Measurements from ENCODE around the gene ALOXE3.

The ALOXE3 gene

DNA sequence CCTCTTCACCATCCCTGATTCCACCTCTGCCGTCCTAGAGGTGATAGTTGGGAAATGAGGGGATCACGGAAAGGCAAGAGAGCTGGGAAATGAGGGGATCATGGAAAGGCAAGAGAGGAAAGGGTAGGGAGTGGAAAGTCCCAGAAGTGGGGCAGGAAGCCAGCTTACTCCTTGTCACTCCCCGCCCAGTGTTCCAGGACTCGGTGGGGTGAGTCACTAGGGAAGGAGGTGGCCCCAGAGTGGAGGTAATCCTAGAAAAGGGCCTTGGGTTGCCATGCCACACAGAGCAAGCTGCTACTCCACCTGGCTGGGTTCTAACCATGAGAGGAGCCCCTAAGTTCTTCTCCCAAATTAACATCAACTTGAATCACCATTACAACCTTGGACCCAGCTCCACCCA is 14.8 kb downstream of the ALOXE3 start:
- H3K4me3 ChIP-seq (ENCODE audit: low read depth, low read length), result no peak overlapping the region
- in situ Hi-C loops (cut with HindIII; ENCODE audit: low sequenced_read_pairs), result no loop called here
- DNase-seq (ENCODE audit: low read depth, low spot score), result no peak
- TF ChIP-seq, protein P1, sequence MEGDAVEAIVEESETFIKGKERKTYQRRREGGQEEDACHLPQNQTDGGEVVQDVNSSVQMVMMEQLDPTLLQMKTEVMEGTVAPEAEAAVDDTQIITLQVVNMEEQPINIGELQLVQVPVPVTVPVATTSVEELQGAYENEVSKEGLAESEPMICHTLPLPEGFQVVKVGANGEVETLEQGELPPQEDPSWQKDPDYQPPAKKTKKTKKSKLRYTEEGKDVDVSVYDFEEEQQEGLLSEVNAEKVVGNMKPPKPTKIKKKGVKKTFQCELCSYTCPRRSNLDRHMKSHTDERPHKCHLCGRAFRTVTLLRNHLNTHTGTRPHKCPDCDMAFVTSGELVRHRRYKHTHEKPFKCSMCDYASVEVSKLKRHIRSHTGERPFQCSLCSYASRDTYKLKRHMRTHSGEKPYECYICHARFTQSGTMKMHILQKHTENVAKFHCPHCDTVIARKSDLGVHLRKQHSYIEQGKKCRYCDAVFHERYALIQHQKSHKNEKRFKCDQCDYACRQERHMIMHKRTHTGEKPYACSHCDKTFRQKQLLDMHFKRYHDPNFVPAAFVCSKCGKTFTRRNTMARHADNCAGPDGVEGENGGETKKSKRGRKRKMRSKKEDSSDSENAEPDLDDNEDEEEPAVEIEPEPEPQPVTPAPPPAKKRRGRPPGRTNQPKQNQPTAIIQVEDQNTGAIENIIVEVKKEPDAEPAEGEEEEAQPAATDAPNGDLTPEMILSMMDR (IDR thresholded peaks at IDR 0.05; ENCODE audit: low read depth, low read length), result no peak

DNA sequence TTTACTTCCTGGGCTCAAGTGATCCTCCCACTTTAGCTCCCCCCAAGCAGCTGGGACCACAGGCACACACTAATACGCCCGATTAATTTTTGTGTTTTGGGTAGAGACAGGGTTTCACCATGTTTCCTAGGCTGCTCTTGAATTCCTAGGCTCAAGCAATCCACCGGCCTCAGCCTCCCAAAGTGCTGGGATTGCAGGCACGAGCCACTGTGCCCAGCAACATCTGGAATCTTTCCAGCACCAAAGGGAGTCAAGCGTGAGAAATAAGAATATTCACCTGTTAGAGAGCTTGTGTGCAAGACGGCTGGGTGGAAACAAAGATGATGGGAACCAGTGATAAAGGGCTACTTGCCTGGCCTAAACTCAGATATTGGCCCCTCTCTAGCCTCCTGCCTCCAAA is 16.6 kb downstream of the ALOXE3 start:
- in situ Hi-C loops (cut with HindIII; ENCODE audit: low sequenced_read_pairs), result no loop called here
- TF ChIP-seq, protein P1 (IDR thresholded peaks at IDR 0.05; ENCODE audit: low read depth, low read length), result no peak
- no peak overlapping the region for H3K4me3 ChIP-seq (ENCODE audit: low read depth, low read length)
- DNase-seq (ENCODE audit: low read depth, low spot score), result no peak

DNA sequence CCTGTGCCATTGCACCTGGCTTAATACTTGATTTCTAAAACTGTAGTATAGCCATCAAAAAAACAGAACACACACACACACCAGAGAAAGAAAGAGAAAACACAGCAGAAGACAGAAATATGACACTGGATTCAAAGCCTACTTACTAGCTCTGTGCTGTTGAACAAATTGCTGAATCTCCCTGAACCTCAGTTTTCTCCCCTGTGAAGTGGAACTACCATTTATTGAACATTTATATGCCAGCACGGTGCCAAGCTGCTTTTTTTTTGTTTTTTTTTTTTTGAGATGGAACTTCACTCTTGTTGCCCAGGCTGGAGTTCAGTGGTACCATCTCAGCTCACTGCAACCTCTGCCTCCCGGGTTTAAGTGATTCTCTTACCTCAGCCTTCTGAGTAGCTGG is 17.6 kb downstream of the ALOXE3 start:
- TF ChIP-seq, protein P1 (IDR thresholded peaks at IDR 0.05; ENCODE audit: low read depth, low read length), result no peak

DNA sequence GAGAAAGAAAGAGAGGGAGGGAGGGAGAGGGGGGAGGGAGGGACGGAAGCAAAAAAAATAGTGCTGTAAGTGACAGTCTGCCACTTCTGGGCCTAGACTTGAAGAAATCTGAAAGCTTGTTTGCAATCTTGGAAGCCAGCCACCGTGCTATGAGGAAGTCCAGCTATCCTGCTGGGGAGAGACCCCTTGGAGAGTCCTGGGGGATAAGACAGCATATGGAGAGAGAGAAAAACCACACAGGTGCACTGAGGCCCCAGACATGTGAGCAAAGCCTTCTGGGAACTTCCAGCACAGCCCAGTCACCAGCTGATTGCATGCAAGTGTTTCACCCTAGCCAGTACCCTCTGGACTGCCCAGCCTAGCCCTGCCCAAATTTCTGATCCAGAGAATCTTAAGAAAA is 18.2 kb downstream of the ALOXE3 start:
- H3K4me3 ChIP-seq (ENCODE audit: low read depth, low read length), result no peak overlapping the region
- in situ Hi-C loops (cut with HindIII; ENCODE audit: low sequenced_read_pairs), result no loop called here
- TF ChIP-seq, protein P1 (IDR thresholded peaks at IDR 0.05; ENCODE audit: low read depth, low read length), result no peak
- DNase-seq (ENCODE audit: low read depth, low spot score), result no peak

More for the DNA sequence above, 17.6 kb downstream of the ALOXE3 start:
- H3K4me3 ChIP-seq (ENCODE audit: low read depth, low read length), result no peak overlapping the region
- in situ Hi-C loops (cut with HindIII; ENCODE audit: low sequenced_read_pairs), result no loop called here
- DNase-seq (ENCODE audit: low read depth, low spot score), result no peak

DNA sequence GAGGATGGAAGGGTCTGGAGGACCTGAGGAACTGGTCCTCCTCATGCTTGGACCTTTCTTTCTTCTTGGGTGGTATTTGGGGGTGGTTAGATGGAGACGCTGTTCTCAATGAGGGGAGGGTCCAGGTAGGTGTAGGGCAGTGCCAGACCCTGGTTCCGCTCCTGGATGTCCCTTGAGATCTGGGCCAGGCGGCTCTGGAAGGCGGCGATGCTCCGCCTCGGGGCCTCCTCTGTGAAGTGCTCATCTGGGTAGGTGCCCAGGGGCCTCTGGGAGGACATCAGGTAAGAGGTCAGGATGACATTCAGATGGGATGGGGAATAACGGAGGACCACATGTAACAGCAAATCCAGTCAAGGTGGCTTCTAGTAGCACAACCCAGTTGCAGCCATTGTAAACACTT is 21.8 kb downstream of the ALOXE3 start:
- H3K4me3 ChIP-seq (ENCODE audit: low read depth, low read length), result no peak overlapping the region
- TF ChIP-seq, protein P1 (IDR thresholded peaks at IDR 0.05; ENCODE audit: low read depth, low read length), result no peak
- no peak for DNase-seq (ENCODE audit: low read depth, low spot score)
- in situ Hi-C loops (cut with HindIII; ENCODE audit: low sequenced_read_pairs), result no loop called here

DNA sequence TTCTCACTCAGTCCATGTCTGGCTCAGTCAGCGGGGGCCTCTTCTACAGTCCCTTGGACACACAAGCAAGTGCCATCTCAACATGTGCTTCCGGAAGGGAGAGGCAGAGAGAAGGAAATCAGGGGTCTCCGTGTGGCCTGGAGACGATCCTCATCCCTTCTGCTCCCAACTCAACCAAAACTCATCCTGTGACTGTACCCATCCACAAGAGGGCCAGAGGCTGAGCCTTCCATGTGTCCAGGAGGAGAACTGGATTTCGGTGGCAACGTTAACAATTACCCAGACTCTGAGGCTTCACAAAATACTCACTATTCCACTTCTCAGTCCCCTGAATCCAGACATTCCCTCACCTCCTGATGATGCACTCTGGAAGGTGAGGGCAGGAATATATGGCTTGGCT is 23.0 kb downstream of the ALOXE3 start:
- no peak for DNase-seq (ENCODE audit: low read depth, low spot score)
- H3K4me3 ChIP-seq (ENCODE audit: low read depth, low read length), result no peak overlapping the region
- in situ Hi-C loops (cut with HindIII; ENCODE audit: low sequenced_read_pairs), result no loop called here
- TF ChIP-seq, protein P1 (IDR thresholded peaks at IDR 0.05; ENCODE audit: low read depth, low read length), result no peak

Measured in astrocyte of the spinal cord (primary cell).